HAP-1 (cell line): Measurements from ENCODE around the gene PLCB3.
A peak's percentile ranks its signal among the peaks of the same experiment; 100 is the strongest.

ENCODE experiments used
- DNase-seq, 2 experiments: peaks; one replicate each; pipeline ENCODE4 v3.0.0-alpha.2; 2016 to 2020; ENCODE audit warnings: low spot score in 2 of 2
- H3K27me3 ChIP-seq: fragments of 250-450 bp; sonication (Bioruptor Pico); 2 replicates; pipeline ENCODE4 v1.5.1; 2020; ENCODE audit warnings: low read depth, mild to moderate bottlenecking, moderate library complexity
- H3K36me3 ChIP-seq: fragments of 250-450 bp; sonication (Bioruptor Pico); replicated peaks from 2 replicates; pipeline ENCODE4 v1.5.1; 2020; ENCODE audit warnings: mild to moderate bottlenecking
- H3K4me1 ChIP-seq: fragments of 250-450 bp; sonication (Bioruptor Pico); 2 replicates; pipeline ENCODE4 v1.5.1; 2020; ENCODE audit warnings: mild to moderate bottlenecking
- H3K4me3 ChIP-seq: fragments of 250-450 bp; sonication (Bioruptor Pico); 2 replicates; pipeline ENCODE4 v1.5.1; 2020; ENCODE audit warnings: mild to moderate bottlenecking, moderate library complexity
- H3K9me3 ChIP-seq: fragments of 250-450 bp; sonication (Bioruptor Pico); 2 replicates; pipeline ENCODE4 v1.5.1; 2020; ENCODE audit warnings: mild to moderate bottlenecking, moderate library complexity
- in situ Hi-C: fragments of 300-500 bp; cut with MboI; formaldehyde crosslinking; loops from 3 replicates; pipeline ENCODE4 v1.14.3; 2020; ENCODE audit warnings: low sequenced_read_pairs, inconsistent platforms, mixed read lengths

The PLCB3 gene

DNA sequence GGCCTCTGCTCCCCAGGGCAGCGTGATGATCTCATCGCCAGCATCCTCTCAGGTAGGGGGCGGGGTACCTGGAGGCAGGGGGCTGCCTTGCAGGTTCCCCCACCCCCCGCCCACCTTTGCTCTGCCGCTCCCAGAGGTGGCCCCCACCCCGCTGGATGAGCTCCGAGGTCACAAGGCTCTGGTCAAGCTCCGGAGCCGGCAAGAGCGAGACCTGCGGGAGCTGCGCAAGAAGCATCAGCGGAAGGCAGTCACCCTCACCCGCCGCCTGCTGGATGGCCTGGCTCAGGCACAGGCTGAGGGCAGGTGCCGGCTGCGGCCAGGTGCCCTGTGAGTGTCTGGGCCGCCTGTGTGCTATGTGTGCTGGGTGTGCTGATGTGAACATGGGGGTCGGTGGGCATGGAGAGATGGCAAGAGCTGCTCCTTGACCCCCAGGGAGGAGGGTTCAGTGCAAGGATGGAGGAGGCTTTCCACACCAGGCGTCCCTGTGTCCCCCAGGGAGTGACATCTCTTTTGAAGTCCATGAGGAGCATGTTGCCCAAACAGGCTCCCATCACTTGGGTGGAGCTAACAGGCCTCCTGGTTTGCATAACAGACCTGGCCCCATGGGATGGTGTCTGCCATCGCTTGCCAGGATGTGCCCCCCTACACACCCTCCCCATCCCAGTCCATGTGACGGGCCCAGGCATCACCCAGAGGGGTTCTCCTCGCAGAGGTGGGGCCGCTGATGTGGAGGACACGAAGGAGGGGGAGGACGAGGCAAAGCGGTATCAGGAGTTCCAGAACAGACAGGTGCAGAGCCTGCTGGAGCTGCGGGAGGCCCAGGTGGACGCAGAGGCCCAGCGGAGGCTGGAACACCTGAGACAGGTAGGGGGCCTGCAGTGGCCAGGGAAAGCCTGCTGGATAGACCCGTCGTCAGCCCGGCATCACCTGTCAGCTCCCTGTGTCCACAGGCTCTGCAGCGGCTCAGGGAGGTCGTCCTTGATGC lies 14.1 kb downstream of the PLCB3 start:
- Histone ChIP-seq H3K4me1 (peaks cover 4% of the 10 kb centered on the region; the same call in 1 of the 2 replicates), H3K9me3 (no peaks in the 10 kb centered on the region), H3K4me3 (no peak overlapping the region), H3K27me3 (no peaks in the 10 kb centered on the region), H3K36me3 (peaks cover 57% of the 10 kb centered on the region)
- in situ Hi-C loops, result loop anchor here (25.0 kb wide), 1 partner anchor 847 kb away; the partner anchor contains the start of genes FAU, MRPL49, TM7SF2 and ZNHIT2
- DNase-seq, result no peak

DNA sequence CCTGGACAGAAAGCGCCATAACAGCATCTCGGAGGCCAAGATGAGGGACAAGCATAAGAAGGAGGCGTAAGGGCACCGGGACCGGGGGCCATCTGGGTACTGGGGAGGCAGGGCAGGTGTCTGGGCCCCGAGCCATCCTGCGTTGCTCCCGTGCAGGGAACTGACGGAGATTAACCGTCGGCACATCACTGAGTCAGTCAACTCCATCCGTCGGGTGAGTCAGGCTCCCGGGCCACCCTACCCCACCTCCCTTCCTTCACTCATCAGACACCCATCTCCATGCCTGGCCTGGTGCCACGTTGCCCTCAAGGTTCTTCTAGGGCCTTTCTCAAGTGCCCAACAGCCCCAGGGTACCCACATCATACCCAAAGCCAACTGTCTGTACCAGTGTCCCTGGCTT lies 15.0 kb downstream of the PLCB3 start:
- in situ Hi-C loops, result loop anchor here (25.0 kb wide), 1 partner anchor 846 kb away; the partner anchor contains the start of genes FAU, MRPL49, TM7SF2 and ZNHIT2
- Histone ChIP-seq H3K27me3 (no peaks in the 10 kb centered on the region), H3K36me3 (peaks cover 53% of the 10 kb centered on the region), H3K4me1 (peaks cover 4% of the 10 kb centered on the region; the same call in 1 of the 2 replicates), H3K9me3 (no peaks in the 10 kb centered on the region), H3K4me3 (no peak overlapping the region)
- DNase-seq, result no peak

DNA sequence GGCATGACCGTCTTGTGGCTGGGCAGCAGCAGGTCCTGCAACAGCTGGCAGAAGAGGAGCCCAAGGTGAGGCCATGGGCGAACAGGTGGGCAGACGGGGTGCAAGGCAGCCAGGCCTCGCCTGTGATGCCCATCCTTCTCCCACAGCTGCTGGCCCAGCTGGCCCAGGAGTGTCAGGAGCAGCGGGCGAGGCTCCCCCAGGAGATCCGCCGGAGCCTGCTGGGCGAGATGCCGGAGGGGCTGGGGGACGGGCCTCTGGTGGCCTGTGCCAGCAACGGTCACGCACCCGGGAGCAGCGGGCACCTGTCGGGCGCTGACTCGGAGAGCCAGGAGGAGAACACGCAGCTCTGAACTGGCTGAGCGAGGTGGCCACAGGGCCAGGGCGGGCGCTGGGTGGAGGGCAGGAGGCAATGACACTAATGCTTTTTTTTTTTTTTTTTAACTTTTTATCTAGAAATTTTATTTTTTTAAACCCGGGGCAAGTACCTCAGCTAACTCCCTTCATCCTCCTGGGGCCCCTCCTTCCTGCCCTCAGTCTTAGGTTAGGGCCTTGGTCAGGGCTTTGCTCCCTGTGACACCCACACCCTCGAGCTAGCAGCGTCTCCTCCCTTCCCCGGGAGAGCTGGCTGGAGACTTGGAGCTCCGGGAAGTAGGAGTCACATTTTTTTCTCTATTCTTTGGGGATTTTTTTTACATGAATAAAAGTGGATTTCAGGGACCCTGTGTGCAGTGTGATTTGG lies 16.0 kb downstream of the PLCB3 start:
- no peaks in the 10 kb centered on the region for H3K27me3 ChIP-seq
- peaks cover 4% of the 10 kb centered on the region; the same call in 1 of the 2 replicates for H3K4me1 ChIP-seq
- H3K36me3 ChIP-seq, result peaks cover 44% of the 10 kb centered on the region
- DNase-seq, result no peak
- in situ Hi-C loops, result loop anchor here (25.0 kb wide), 1 partner anchor 845 kb away; the partner anchor contains the start of genes FAU, MRPL49, TM7SF2 and ZNHIT2
- H3K9me3 ChIP-seq, result no peaks in the 10 kb centered on the region
- H3K4me3 ChIP-seq, result no peak overlapping the region

DNA sequence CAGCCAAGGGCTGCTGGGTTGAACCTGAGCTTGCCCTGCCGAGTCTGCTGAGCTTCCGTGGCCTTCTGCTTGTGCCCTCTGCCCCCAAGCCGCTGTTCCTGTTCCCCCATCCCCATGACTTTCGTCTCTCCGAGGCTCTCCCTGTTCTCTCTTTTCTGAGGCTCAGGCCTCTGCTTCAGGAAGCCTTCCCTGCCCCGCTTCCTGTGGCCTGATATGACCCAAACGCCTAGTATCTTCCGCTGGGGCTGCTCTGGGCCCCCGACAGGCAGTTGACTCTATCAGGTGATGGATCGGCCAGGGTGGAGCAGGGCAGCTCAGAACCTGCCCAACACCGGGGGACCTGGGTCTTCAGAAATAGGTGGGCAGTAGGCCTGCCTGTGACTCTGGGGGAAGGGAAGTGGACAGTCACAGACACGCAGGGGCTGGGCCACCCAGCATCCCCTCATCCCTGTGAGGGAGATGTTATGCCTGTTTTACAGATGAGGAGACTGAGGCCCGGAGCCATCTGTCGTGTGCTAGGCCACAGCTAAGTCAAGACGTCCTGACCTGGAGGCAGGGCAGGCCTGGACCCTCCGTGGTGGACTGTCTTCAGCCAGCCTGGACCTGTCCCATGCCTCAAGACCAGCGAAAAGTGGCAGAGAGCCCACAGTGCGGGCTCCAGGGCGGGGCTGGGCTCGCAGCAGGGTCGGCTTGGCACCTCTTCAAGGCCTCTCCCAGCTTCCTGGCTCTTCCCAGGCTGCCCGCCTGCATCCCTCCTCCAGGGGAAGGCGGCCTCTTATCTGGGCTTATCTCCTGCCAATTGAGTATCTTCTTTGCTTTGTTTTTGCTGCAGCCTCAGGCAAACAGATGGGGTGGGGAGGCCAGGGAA lies 16.9 kb downstream of the PLCB3 start:
- no peaks in the 10 kb centered on the region for H3K9me3 ChIP-seq
- DNase-seq, result peak in 1 of 2 experiments; percentile 53
- H3K27me3 ChIP-seq, result no peaks in the 10 kb centered on the region
- H3K4me3 ChIP-seq, result peak overlapping the region; percentile 70
- in situ Hi-C loops, result loop anchor here (25.0 kb wide), 1 partner anchor 844 kb away; the partner anchor contains the start of genes FAU, MRPL49, TM7SF2 and ZNHIT2
- H3K4me1 ChIP-seq, result peaks cover 4% of the 10 kb centered on the region; the same call in 1 of the 2 replicates
- peaks cover 43% of the 10 kb centered on the region for H3K36me3 ChIP-seq

DNA sequence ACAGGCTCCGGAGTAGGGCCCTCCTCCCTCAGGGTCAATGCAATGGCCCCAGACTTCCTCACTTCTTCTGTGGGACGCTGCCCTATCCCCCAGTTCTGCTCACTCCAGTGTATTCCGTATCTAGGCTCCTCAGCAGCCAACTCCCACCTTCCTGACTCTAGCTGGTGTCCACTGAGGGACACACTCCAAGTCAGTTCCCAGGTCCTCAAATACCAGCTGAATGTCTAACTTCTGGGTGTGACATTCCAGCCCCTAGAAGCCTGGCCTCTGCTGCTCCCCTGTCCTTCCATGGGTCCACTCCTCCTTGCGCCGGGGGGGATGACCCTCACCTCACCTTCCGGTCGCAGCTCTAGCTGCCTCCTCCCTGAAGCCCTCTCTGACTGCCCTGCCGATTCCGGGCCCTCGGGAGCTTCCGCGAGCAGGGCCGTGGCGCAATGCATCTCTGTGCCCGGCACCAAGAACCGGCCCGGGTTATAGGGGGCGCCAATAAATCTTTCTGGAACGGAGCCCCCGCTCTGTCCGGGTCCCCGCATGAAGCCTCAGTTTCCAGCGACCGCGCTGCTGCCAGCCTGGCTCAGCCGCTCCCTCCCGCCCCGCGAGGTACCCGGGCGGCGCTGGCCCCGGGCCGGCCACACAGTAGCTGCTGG lies 17.7 kb downstream of the PLCB3 start:
- peak in 1 of 2 experiments; percentile 61 for DNase-seq

DNA sequence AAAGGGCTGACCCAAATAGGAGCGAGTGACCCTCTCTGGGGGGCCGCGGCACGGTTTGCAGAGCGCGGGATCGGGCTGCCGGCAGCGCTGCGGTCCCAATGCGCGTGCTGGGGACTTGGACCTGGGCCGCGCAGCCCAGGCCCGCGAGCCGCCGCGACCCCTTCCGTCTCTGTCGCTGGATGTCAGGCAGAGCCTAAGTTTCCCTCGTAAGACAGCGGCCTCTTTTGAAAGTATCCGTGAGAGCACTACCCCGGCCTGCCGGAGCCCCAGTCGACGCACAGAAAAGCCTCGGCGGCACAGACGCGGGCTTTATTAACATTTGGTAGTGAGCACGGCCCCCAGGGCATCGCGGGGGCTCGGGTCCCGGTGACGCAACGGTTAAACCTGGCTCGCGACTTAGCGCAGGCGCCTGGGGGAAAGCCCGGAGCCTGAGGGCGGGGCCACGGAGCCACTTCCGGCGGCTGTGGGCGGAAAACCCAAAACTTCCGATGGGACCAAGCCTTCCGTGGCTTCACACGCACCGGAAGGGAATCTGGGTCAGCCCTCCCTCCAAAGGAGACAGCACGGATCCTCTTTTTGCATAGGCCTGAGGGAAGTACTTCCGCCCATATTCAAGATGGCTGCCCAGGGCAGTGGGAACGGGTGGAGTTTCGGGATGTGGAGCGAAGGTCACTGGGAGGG lies 18.4 kb downstream of the PLCB3 start:
- Histone ChIP-seq H3K4me1 (peaks cover 4% of the 10 kb centered on the region; the same call in 1 of the 2 replicates), H3K36me3 (peaks cover 31% of the 10 kb centered on the region)

More for the DNA sequence above, 17.7 kb downstream of the PLCB3 start:
- Histone ChIP-seq H3K9me3 (no peaks in the 10 kb centered on the region), H3K4me1 (peaks cover 4% of the 10 kb centered on the region; the same call in 1 of the 2 replicates), H3K4me3 (peak overlapping the region; percentile 70), H3K27me3 (no peaks in the 10 kb centered on the region), H3K36me3 (peaks cover 35% of the 10 kb centered on the region)
- in situ Hi-C loops, result loop anchor here (25.0 kb wide), 1 partner anchor 843 kb away; the partner anchor contains the start of genes FAU, MRPL49, TM7SF2 and ZNHIT2

DNA sequence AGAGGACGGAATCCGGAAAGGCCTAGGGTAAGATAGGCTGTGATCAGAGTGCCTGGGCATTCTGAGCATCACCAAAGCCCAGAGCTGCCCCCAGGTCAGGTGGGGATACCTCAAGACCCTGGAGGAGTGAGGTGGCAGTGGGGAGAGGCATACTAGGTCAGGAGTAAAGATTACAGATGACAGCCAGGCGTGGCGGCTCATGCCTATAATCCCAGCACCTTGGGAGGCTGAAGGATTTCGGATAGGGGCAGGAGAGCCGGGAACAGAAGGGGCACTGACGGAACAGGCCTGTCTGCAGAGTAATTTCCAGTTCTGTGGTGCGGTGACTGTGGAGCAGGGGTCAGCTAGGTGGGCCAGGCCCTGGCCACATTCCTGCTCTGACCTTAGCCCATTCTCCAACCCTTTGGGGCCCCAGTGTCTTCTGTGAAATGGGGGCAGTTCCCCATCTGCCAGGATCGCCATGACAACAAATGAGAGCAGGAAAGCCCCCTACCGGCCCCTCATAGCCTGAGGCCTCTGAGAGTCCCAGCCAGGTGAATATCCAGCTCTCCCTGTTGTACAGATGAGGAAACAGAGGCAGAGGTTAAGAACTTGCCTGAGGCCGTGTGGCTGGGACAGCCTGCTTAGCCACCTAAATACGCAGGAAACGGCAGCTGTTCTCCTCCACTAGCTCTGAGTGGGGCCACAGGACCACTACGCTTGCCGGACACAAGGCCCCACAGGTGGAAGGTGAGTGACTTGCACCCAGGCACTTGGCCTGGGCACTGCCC lies 23.9 kb downstream of the PLCB3 start:
- DNase-seq, result no peak
- Histone ChIP-seq H3K4me3 (no peak overlapping the region), H3K9me3 (no peaks in the 10 kb centered on the region), H3K4me1 (no peaks in the 10 kb centered on the region), H3K36me3 (peaks cover 28% of the 10 kb centered on the region), H3K27me3 (no peaks in the 10 kb centered on the region)
- in situ Hi-C loops, result no loop called here

More for the DNA sequence above, 18.4 kb downstream of the PLCB3 start:
- peak; percentile 98 for DNase-seq
- no peaks in the 10 kb centered on the region for H3K27me3 ChIP-seq
- peak overlapping the region; percentile 70 for H3K4me3 ChIP-seq
- H3K9me3 ChIP-seq, result no peaks in the 10 kb centered on the region
- in situ Hi-C loops, result loop anchor here (25.0 kb wide), 1 partner anchor 843 kb away; the partner anchor contains the start of genes FAU, MRPL49, TM7SF2 and ZNHIT2

DNA sequence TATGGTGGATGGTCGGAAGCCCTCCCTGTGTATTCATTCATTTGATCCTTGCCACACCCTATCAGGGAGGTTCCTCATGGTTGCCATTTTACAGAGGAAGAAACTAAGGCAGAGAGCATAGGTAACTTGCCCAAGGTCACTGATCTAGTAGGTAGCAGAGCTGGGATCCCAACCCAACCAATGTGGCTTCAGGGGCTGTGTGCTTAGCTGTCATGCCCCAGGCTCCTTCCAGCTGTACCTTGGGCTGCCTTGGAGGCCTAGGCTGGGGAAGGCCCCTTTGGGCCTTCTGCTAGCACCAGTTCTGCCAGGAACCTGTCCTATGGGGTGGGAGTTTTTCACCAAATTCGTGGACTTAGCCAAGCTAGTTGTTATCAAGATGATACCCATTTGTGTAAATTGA lies 24.5 kb downstream of the PLCB3 start:
- H3K4me3 ChIP-seq, result no peak overlapping the region
- in situ Hi-C loops, result no loop called here
- DNase-seq, result no peak
- H3K9me3 ChIP-seq, result no peaks in the 10 kb centered on the region
- H3K36me3 ChIP-seq, result peaks cover 28% of the 10 kb centered on the region
- H3K27me3 ChIP-seq, result no peaks in the 10 kb centered on the region
- H3K4me1 ChIP-seq, result no peaks in the 10 kb centered on the region

DNA sequence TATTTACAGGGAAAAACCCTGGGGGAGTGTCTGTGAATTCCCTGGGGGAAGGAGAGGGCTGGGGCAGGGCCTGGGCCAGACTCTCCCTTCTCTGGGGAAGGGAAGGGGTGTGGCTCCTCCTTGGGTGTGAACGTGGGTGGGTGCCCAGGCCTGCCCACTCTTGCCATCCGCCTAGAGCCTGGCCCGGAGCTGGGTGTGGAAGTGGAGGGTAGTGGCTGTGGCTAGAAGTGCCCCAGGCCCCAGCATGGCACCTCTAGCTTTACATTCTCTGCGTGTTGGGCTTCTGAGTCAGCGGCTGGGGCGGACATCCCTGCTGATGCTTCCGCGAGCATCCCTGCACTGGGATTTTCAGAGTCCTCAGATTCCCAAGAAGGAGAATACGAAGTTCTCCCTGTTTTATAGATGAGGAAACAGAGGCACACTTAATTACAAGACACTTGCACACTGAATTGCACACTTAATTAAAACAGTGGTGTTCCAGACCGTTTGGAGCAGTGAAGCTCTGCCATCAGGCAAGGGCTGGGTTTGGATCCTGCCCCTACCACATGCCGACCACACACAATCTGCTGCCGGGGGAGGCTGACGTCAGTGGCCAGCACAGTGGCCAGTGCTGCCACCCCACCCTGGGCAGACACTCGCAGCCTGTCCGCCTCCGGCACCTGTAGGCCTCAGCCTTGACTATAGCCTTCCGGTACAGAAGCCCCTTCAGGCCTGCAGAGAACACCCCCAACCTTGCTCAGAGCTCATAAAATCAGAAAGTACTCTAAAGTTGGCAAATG lies 25.5 kb downstream of the PLCB3 start:
- Histone ChIP-seq H3K27me3 (no peaks in the 10 kb centered on the region), H3K36me3 (peaks cover 28% of the 10 kb centered on the region), H3K4me1 (no peaks in the 10 kb centered on the region), H3K9me3 (no peaks in the 10 kb centered on the region), H3K4me3 (no peak overlapping the region)
- in situ Hi-C loops, result no loop called here
- no peak for DNase-seq

DNA sequence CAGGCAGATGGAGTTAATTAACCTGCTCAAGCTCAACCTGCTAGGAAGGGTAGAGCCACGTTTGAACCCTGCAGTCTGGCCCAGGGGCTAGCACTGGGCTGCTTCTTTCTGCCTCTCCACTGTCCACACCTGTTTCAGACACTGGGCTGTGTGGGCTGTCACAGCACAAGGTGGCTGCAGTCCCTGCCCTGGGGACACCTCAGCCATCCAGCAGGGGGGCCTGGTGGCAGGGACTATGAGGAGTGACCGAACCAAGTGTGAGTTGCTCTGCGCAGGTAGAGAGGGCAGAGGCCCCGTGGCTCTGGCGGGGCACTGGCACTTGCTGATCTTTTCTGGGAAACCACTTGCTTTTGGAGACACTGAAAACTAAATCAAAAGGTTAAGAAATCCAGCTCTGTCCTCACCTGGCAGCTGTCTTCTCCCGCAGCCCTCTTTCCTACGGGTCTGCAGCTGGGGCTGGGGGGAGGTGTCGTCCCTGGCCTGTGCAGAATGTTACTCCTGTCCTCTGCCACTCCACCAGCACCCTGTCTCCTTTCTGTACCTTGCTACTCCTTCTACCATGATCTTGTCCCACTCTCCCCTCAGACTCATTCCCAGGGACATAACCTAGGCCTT lies 27.4 kb downstream of the PLCB3 start:
- Histone ChIP-seq H3K4me1 (peaks cover 3% of the 10 kb centered on the region; the same call in 1 of the 2 replicates), H3K4me3 (no peak overlapping the region), H3K36me3 (peaks cover 27% of the 10 kb centered on the region), H3K27me3 (no peaks in the 10 kb centered on the region), H3K9me3 (no peaks in the 10 kb centered on the region)
- DNase-seq, result no peak
- in situ Hi-C loops, result no loop called here
